ENCODE results near the gene RACK1. TPM values are rescaled to one million over a fixed set of nuclear protein-coding genes. Genes with fewer than 3 reads are reported as not detected.

The RACK1 gene
- total and polyA plus RNA-seq, 2 of the 13 experiments (the other 11 are each of a cell fraction or from before 2014, with no cell fraction given): 2,514 to 6,141 TPM

DNA sequence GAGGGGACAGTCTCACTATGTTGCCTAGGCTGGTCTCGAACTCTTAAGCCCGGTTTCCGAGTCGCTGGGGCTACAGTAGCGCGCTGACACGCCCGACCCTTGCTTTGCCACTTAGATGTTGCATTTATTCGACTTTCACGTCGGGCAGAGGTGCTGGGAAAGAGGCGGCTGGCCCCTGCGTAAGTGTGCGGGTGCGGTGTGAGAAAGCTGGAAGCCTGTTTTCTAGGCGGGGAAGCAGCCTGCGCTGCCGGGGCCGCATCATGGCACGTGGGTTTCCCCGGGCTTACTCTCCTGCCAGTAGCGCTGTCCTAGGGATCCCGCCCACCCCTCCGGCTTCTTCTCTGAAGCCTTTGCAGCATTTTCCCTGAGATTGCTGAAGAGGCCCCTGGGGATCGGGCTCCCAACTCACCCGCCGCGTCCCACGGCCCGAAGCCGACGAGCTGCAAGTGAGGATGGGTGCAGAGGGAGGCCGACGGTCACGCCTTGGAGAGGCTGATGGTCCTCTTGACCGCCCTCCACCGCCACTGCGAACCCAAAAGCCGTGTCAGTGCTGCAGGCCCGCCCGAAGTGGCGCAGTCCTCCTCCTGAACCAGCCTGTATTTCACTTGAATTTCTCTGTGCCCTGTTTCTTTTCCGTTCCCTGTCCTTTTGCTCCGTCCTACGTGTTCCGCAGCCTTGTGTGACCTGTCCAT is 26.4 kb downstream of the RACK1 start (continued):
- TF ChIP-seq, protein P1, sequence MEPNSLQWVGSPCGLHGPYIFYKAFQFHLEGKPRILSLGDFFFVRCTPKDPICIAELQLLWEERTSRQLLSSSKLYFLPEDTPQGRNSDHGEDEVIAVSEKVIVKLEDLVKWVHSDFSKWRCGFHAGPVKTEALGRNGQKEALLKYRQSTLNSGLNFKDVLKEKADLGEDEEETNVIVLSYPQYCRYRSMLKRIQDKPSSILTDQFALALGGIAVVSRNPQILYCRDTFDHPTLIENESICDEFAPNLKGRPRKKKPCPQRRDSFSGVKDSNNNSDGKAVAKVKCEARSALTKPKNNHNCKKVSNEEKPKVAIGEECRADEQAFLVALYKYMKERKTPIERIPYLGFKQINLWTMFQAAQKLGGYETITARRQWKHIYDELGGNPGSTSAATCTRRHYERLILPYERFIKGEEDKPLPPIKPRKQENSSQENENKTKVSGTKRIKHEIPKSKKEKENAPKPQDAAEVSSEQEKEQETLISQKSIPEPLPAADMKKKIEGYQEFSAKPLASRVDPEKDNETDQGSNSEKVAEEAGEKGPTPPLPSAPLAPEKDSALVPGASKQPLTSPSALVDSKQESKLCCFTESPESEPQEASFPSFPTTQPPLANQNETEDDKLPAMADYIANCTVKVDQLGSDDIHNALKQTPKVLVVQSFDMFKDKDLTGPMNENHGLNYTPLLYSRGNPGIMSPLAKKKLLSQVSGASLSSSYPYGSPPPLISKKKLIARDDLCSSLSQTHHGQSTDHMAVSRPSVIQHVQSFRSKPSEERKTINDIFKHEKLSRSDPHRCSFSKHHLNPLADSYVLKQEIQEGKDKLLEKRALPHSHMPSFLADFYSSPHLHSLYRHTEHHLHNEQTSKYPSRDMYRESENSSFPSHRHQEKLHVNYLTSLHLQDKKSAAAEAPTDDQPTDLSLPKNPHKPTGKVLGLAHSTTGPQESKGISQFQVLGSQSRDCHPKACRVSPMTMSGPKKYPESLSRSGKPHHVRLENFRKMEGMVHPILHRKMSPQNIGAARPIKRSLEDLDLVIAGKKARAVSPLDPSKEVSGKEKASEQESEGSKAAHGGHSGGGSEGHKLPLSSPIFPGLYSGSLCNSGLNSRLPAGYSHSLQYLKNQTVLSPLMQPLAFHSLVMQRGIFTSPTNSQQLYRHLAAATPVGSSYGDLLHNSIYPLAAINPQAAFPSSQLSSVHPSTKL (CRISPR knock-in tag; IDR thresholded peaks at IDR 0.05): 0 out of 2 replicates have a peak, but pooled peaks have one; percentile 6
- no peak for TF ChIP-seq HNRNPK (IDR thresholded peaks at IDR 0.05; ENCODE audit: low read depth, low read length, poor library complexity, severe bottlenecking)
- TF ChIP-seq FOXK2 (IDR thresholded peaks at IDR 0.05): no peak
- TF ChIP-seq ZNF788 (CRISPR knock-in tag; IDR thresholded peaks at IDR 0.05; ENCODE audit: borderline replicate concordance): no peak; the same call in 1 of the 2 replicates
- TF ChIP-seq ZNF776 (CRISPR knock-in tag; IDR thresholded peaks at IDR 0.05): peak; percentile 41; the same call in 1 of the 2 replicates
- TF ChIP-seq, protein P2, sequence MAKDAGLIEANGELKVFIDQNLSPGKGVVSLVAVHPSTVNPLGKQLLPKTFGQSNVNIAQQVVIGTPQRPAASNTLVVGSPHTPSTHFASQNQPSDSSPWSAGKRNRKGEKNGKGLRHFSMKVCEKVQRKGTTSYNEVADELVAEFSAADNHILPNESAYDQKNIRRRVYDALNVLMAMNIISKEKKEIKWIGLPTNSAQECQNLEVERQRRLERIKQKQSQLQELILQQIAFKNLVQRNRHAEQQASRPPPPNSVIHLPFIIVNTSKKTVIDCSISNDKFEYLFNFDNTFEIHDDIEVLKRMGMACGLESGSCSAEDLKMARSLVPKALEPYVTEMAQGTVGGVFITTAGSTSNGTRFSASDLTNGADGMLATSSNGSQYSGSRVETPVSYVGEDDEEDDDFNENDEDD (CRISPR knock-in tag; IDR thresholded peaks at IDR 0.05; ENCODE audit: borderline replicate concordance): peak; percentile 53; the same call in 1 of the 2 replicates
- TF ChIP-seq SOX13 (IDR thresholded peaks at IDR 0.05): no peak
- TF ChIP-seq SOX13 (CRISPR knock-in tag; conservative IDR thresholded peaks at IDR 0.05 in 1 of 2, IDR thresholded peaks at IDR 0.05 in 1 of 2): no peak
- TF ChIP-seq, protein P3, sequence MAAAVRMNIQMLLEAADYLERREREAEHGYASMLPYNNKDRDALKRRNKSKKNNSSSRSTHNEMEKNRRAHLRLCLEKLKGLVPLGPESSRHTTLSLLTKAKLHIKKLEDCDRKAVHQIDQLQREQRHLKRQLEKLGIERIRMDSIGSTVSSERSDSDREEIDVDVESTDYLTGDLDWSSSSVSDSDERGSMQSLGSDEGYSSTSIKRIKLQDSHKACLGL (CRISPR knock-in tag; IDR thresholded peaks at IDR 0.05): peak; percentile 81; the same call in 1 of the 2 replicates
- 0 out of 2 replicates have a peak, but pooled peaks have one; percentile 26 for TF ChIP-seq ZNF572 (CRISPR knock-in tag; IDR thresholded peaks at IDR 0.05)
- no peak for TF ChIP-seq NR2F1 (CRISPR knock-in tag; IDR thresholded peaks at IDR 0.05)
- TF ChIP-seq, protein P4, sequence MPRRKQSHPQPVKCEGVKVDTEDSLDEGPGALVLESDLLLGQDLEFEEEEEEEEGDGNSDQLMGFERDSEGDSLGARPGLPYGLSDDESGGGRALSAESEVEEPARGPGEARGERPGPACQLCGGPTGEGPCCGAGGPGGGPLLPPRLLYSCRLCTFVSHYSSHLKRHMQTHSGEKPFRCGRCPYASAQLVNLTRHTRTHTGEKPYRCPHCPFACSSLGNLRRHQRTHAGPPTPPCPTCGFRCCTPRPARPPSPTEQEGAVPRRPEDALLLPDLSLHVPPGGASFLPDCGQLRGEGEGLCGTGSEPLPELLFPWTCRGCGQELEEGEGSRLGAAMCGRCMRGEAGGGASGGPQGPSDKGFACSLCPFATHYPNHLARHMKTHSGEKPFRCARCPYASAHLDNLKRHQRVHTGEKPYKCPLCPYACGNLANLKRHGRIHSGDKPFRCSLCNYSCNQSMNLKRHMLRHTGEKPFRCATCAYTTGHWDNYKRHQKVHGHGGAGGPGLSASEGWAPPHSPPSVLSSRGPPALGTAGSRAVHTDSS (CRISPR knock-in tag; conservative IDR thresholded peaks at IDR 0.05): no peak
- TF ChIP-seq, protein P5, sequence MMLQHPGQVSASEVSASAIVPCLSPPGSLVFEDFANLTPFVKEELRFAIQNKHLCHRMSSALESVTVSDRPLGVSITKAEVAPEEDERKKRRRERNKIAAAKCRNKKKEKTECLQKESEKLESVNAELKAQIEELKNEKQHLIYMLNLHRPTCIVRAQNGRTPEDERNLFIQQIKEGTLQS (CRISPR knock-in tag; IDR thresholded peaks at IDR 0.05): 0 out of 2 replicates have a peak, but pooled peaks have one; percentile 10
- TF ChIP-seq, protein P6, sequence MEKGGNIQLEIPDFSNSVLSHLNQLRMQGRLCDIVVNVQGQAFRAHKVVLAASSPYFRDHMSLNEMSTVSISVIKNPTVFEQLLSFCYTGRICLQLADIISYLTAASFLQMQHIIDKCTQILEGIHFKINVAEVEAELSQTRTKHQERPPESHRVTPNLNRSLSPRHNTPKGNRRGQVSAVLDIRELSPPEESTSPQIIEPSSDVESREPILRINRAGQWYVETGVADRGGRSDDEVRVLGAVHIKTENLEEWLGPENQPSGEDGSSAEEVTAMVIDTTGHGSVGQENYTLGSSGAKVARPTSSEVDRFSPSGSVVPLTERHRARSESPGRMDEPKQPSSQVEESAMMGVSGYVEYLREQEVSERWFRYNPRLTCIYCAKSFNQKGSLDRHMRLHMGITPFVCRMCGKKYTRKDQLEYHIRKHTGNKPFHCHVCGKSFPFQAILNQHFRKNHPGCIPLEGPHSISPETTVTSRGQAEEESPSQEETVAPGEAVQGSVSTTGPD (CRISPR knock-in tag; IDR thresholded peaks at IDR 0.05): 0 out of 2 replicates have a peak, but pooled peaks have one; percentile 36
- TF ChIP-seq, protein P7, sequence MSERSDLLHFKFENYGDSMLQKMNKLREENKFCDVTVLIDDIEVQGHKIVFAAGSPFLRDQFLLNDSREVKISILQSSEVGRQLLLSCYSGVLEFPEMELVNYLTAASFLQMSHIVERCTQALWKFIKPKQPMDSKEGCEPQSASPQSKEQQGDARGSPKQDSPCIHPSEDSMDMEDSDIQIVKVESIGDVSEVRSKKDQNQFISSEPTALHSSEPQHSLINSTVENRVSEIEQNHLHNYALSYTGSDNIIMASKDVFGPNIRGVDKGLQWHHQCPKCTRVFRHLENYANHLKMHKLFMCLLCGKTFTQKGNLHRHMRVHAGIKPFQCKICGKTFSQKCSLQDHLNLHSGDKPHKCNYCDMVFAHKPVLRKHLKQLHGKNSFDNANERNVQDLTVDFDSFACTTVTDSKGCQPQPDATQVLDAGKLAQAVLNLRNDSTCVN (CRISPR knock-in tag; IDR thresholded peaks at IDR 0.05; ENCODE audit: borderline replicate concordance): 0 out of 2 replicates have a peak, but pooled peaks have one; percentile 16
- TF ChIP-seq LCORL (IDR thresholded peaks at IDR 0.05): no peak
- TF ChIP-seq LCORL (CRISPR knock-in tag; IDR thresholded peaks at IDR 0.05): 0 out of 2 replicates have a peak, but pooled peaks have one; percentile 45
- TF ChIP-seq RAD21 (CRISPR knock-in tag; IDR thresholded peaks at IDR 0.05): no peak

All from HepG2 (cell line).